ENCODE data around the gene SOAT2.

GRCh38 chr12:53102883-53103807 is at the start of gene SOAT2:
- TF ChIP-seq RAD21 (IDR thresholded peaks at IDR 0.05; ENCODE audit: low read depth) = no peak
- no peak for TF ChIP-seq CREB1 (IDR thresholded peaks at IDR 0.05; ENCODE audit: low read depth)
